ENCODE results near the gene EPB41L4B.

The EPB41L4B gene

GRCh38 chr9:109139851-109140250, 181.0 kb downstream of the EPB41L4B start:
- Histone ChIP-seq H3K4me1 (ENCODE audit: low read length) (peaks cover 11% of the 10 kb centered on the region), H3K36me3 (replicated peaks; ENCODE audit: low read depth, low read length) (no peaks in the 10 kb centered on the region), H3K9ac (ENCODE audit: low read length) (no peak overlapping the region), H2AFZ (ENCODE audit: low read depth, low read length) (no peak overlapping the region), H3K27ac (ENCODE audit: low read length) (no peak overlapping the region), H3K27me3 (ENCODE audit: low read depth, low read length) (no peaks in the 10 kb centered on the region), H4K20me1 (ENCODE audit: insufficient read depth, low read length) (no peaks in the 10 kb centered on the region), H3K4me2 (ENCODE audit: low read length) (no peak overlapping the region), H3K9me3 (ENCODE audit: insufficient read depth, low read length) (no peaks in the 10 kb centered on the region), H3K4me3 (ENCODE audit: low read length) (no peak overlapping the region), H3K79me2 (ENCODE audit: low read length) (no peaks in the 10 kb centered on the region)
- TF ChIP-seq EZH2phosphoT487 (IDR thresholded peaks at IDR 0.05; ENCODE audit: low read depth), result no peak
- no peak for TF ChIP-seq CTCF (IDR thresholded peaks at IDR 0.05; ENCODE audit: low read depth, low read length)

- Histone ChIP-seq H4K20me1 (ENCODE audit: insufficient read depth, low read length) (no peaks in the 10 kb centered on the region), H3K4me3 (ENCODE audit: low read length) (no peak overlapping the region), H3K9ac (ENCODE audit: low read length) (no peak overlapping the region), H3K36me3 (replicated peaks; ENCODE audit: low read depth, low read length) (no peaks in the 10 kb centered on the region), H3K9me3 (ENCODE audit: insufficient read depth, low read length) (no peaks in the 10 kb centered on the region), H3K4me1 (ENCODE audit: low read length) (peaks cover 5% of the 10 kb centered on the region; the same call in 1 of the 2 replicates), H3K27ac (ENCODE audit: low read length) (no peak overlapping the region), H3K79me2 (ENCODE audit: low read length) (no peaks in the 10 kb centered on the region), H3K4me2 (ENCODE audit: low read length) (no peak overlapping the region), H3K27me3 (ENCODE audit: low read depth, low read length) (0 out of 2 replicates have a peak, but pooled peaks cover 4% of the 10 kb centered on the region), H2AFZ (ENCODE audit: low read depth, low read length) (no peak overlapping the region)
- TF ChIP-seq EZH2phosphoT487 (IDR thresholded peaks at IDR 0.05; ENCODE audit: low read depth) (no peak), CTCF (IDR thresholded peaks at IDR 0.05; ENCODE audit: low read depth, low read length) (no peak)
Measured at GRCh38 chr9:109138421-109138820, 182.4 kb downstream of the EPB41L4B start.

GRCh38 chr9:109134167-109134578, 186.7 kb downstream of the EPB41L4B start:
- Histone ChIP-seq H3K9me3 (ENCODE audit: insufficient read depth, low read length) (no peaks in the 10 kb centered on the region), H3K36me3 (replicated peaks; ENCODE audit: low read depth, low read length) (no peaks in the 10 kb centered on the region), H3K27ac (ENCODE audit: low read length) (no peak overlapping the region), H3K4me2 (ENCODE audit: low read length) (no peak overlapping the region), H3K27me3 (ENCODE audit: low read depth, low read length) (0 out of 2 replicates have a peak, but pooled peaks cover 4% of the 10 kb centered on the region), H3K4me3 (ENCODE audit: low read length) (no peak overlapping the region), H4K20me1 (ENCODE audit: insufficient read depth, low read length) (no peaks in the 10 kb centered on the region), H3K4me1 (ENCODE audit: low read length) (peaks cover 5% of the 10 kb centered on the region; the same call in 1 of the 2 replicates), H3K9ac (ENCODE audit: low read length) (no peak overlapping the region), H2AFZ (ENCODE audit: low read depth, low read length) (no peak overlapping the region), H3K79me2 (ENCODE audit: low read length) (no peaks in the 10 kb centered on the region)
- TF ChIP-seq EZH2phosphoT487 (IDR thresholded peaks at IDR 0.05; ENCODE audit: low read depth), result no peak
- TF ChIP-seq CTCF (IDR thresholded peaks at IDR 0.05; ENCODE audit: low read depth, low read length), result no peak

- Histone ChIP-seq H3K79me2 (ENCODE audit: low read length) (no peaks in the 10 kb centered on the region), H4K20me1 (ENCODE audit: insufficient read depth, low read length) (no peaks in the 10 kb centered on the region), H2AFZ (ENCODE audit: low read depth, low read length) (no peak overlapping the region), H3K36me3 (replicated peaks; ENCODE audit: low read depth, low read length) (no peaks in the 10 kb centered on the region), H3K4me1 (ENCODE audit: low read length) (peaks cover 5% of the 10 kb centered on the region; the same call in 1 of the 2 replicates), H3K9me3 (ENCODE audit: insufficient read depth, low read length) (no peaks in the 10 kb centered on the region), H3K9ac (ENCODE audit: low read length) (no peak overlapping the region), H3K4me2 (ENCODE audit: low read length) (no peak overlapping the region), H3K27ac (ENCODE audit: low read length) (no peak overlapping the region), H3K4me3 (ENCODE audit: low read length) (no peak overlapping the region), H3K27me3 (ENCODE audit: low read depth, low read length) (0 out of 2 replicates have a peak, but pooled peaks cover 4% of the 10 kb centered on the region)
- TF ChIP-seq CTCF (IDR thresholded peaks at IDR 0.05; ENCODE audit: low read depth, low read length) (no peak), EZH2phosphoT487 (IDR thresholded peaks at IDR 0.05; ENCODE audit: low read depth) (no peak)
Measured at GRCh38 chr9:109133533-109133932, 187.3 kb downstream of the EPB41L4B start.
